Esophagus squamous epithelium (tissue), 5 donors: ENCODE data around the gene AIFM1. TPM values are rescaled to one million over a fixed set of nuclear protein-coding genes. Genes with fewer than 3 reads are reported as not detected.

Experiments
- DNase-seq: peaks from one replicate; lab custom pipeline; 2025; lab: John Stamatoyannopoulos, UW
- H3K27ac ChIP-seq, 4 donors: fragments of 200-600 bp; sonication (generic); one replicate each; pipeline ENCODE4 v1.5.1; 2016 to 2019; ENCODE audit warnings: mild to moderate bottlenecking in 1 of 4
- H3K27me3 ChIP-seq, 4 donors: fragments of 200-600 bp; sonication (generic); 1 replicate in 3 of 4; 2 replicates in 1 of 4; pipeline versions ENCODE4 v1.5.1 to v1.6.0; 2017 to 2021; ENCODE audit warnings: antibody characterized with exemption in 1 of 4
- H3K36me3 ChIP-seq, 3 donors: fragments of 200-600 bp; sonication (generic); one replicate each; pipeline ENCODE4 v1.5.1; 2016 to 2019
- H3K4me1 ChIP-seq, 3 donors: fragments of 200-600 bp; sonication (generic); one replicate each; pipeline ENCODE4 v1.5.1; 2017 to 2019
- H3K4me3 ChIP-seq, 4 donors: fragments of 200-600 bp; sonication (generic); 1 replicate in 3 of 4; 2 replicates in 1 of 4; pipeline ENCODE4 v1.5.1; 2016 to 2019; ENCODE audit warnings: mild to moderate bottlenecking in 2 of 4, moderate library complexity in 1 of 4
- H3K9me3 ChIP-seq, 3 donors: fragments of 200-600 bp; sonication (generic); one replicate each; pipeline ENCODE4 v1.5.1; 2016 to 2019
- CTCF ChIP-seq, 6 experiments: fragments of 450-650 bp in 4 of 6; fragments of 200-600 bp in 2 of 6; sonication (generic) in 2 of 6; IDR thresholded peaks; one replicate each; pipeline ENCODE4 v1.5.1; 2016 to 2019; ENCODE audit warnings: antibody characterized with exemption in 6 of 6, mild to moderate bottlenecking in 4 of 6, moderate library complexity in 4 of 6
- POLR2A ChIP-seq, 4 donors: fragments of 450-650 bp; IDR thresholded peaks; one replicate each; pipeline ENCODE4 v1.6.1; 2017; ENCODE audit warnings: antibody characterized with exemption in 4 of 4, mild to moderate bottlenecking in 4 of 4, moderate library complexity in 3 of 4
- WGBS, 2 donors: methylation state at CpG; one replicate each; pipeline ENCODE4 v1.1.5; 2018; 5-methylcytosine and 5-hydroxymethylcytosine counted together
- intact Hi-C: fragments of 100-400 bp; cut with DNase I; formaldehyde crosslinking; loops from one replicate; pipeline ENCODE4 v1.15.0; 2022
- total RNA-seq, 4 donors: library from RNA; depleted of rRNA; stranded (reverse); fragments of >200 nt; gene quantifications; one replicate each; pipeline ENCODE4 v1.1.0, GENCODE V29; 2016
- donor health status: DM: yes; HTN: yes; CAD: no.

The AIFM1 gene
- total RNA-seq, 4 donors from 2014 or later: 10.9 to 23.1 (median 17.0) TPM

- intact Hi-C loops: no loop called here
- Histone ChIP-seq H3K27ac (no peak overlapping the region), H3K4me3 (no peak overlapping the region), H3K27me3 (no peaks in the 10 kb centered on the region), H3K4me1 (no peaks in the 10 kb centered on the region), H3K36me3 (no peaks in the 10 kb centered on the region), H3K9me3 (no peaks in the 10 kb centered on the region)
- 33 to 47% methylated on average over 2 of the region's 2 CpGs for WGBS, 2 donors
- no peak for DNase-seq
- TF ChIP-seq CTCF (IDR thresholded peaks at IDR 0.05): no peak
- no peak for TF ChIP-seq POLR2A (IDR thresholded peaks at IDR 0.05)
These were observed 19.2 kb upstream of the AIFM1 start for GRCh38 chrX:130184857-130185256.

GRCh38 chrX:130184168-130184567 is 18.5 kb upstream of the AIFM1 start:
- DNase-seq: no peak
- Histone ChIP-seq H3K27me3 (no peaks in the 10 kb centered on the region), H3K4me3 (no peak overlapping the region), H3K27ac (no peak overlapping the region), H3K36me3 (no peaks in the 10 kb centered on the region), H3K9me3 (no peaks in the 10 kb centered on the region), H3K4me1 (no peaks in the 10 kb centered on the region)
- TF ChIP-seq CTCF (IDR thresholded peaks at IDR 0.05): no peak
- WGBS, 2 donors: 75 to 96% methylated on average over 7 to 9 of the region's 11 CpGs
- intact Hi-C loops: no loop called here

- intact Hi-C loops: no loop called here
- H3K27ac ChIP-seq: no peak overlapping the region
- H3K27me3 ChIP-seq: no peaks in the 10 kb centered on the region
- no peak for TF ChIP-seq CTCF (IDR thresholded peaks at IDR 0.05)
- TF ChIP-seq POLR2A (IDR thresholded peaks at IDR 0.05): no peak
- H3K9me3 ChIP-seq: no peaks in the 10 kb centered on the region
- WGBS, 2 donors: 26 to 44% methylated on average over 7 of the region's 7 CpGs
- peaks cover 0 to 2% (median 0%) of the 10 kb centered on the region in 3 donors for H3K4me1 ChIP-seq
- no peak overlapping the region for H3K4me3 ChIP-seq
- no peak for DNase-seq
- no peaks in the 10 kb centered on the region for H3K36me3 ChIP-seq
These were observed 14.1 kb upstream of the AIFM1 start for GRCh38 chrX:130179579-130180215.

- DNase-seq: no peak
- no peaks in the 10 kb centered on the region for H3K9me3 ChIP-seq
- WGBS, 2 donors: 79% methylated on average over 5 of the region's 5 CpGs; no CpG with 5 or more reads in 1 of the 2 donors
- no peak for TF ChIP-seq CTCF (IDR thresholded peaks at IDR 0.05)
- TF ChIP-seq POLR2A (IDR thresholded peaks at IDR 0.05): no peak
- intact Hi-C loops: no loop called here
- no peaks in the 10 kb centered on the region for H3K27me3 ChIP-seq
- peaks cover 0 to 7% (median 3%) of the 10 kb centered on the region in 3 donors for H3K4me1 ChIP-seq
- no peak overlapping the region for H3K4me3 ChIP-seq
- H3K36me3 ChIP-seq: no peaks in the 10 kb centered on the region
- no peak overlapping the region for H3K27ac ChIP-seq
These were observed 13.5 kb upstream of the AIFM1 start for GRCh38 chrX:130179170-130179569.

- no peak for DNase-seq
- intact Hi-C loops: no loop called here
These were observed 11.3 kb upstream of the AIFM1 start for GRCh38 chrX:130176942-130177341.

More at GRCh38 chrX:130176942-130177341, 11.3 kb upstream of the AIFM1 start:
- Histone ChIP-seq H3K9me3 (no peaks in the 10 kb centered on the region), H3K4me1 (peaks cover 0 to 23% (median 3%) of the 10 kb centered on the region in 3 donors), H3K4me3 (no peak overlapping the region), H3K27me3 (peaks cover 0 to 7% (median 0%) of the 10 kb centered on the region in 4 donors), H3K36me3 (no peaks in the 10 kb centered on the region), H3K27ac (no peak overlapping the region)
- TF ChIP-seq CTCF (IDR thresholded peaks at IDR 0.05): no peak
- WGBS, 2 donors: 60 to 87% methylated on average over 4 of the region's 4 CpGs
